IMR-90 (cell line): Measurements from ENCODE around the gene CARF. TPM values are rescaled to one million over a fixed set of nuclear protein-coding genes. Genes with fewer than 3 reads are reported as not detected.

ENCODE experiments used
- ATAC-seq: fragments of 200-7000 bp; cut with Tn5 transposase; 2 replicates; pipeline ENCODE4 v1.9.1; 2020; ENCODE audit warnings: low read depth, mild to moderate bottlenecking, moderate library complexity
- BruUV-seq: library from RNA; stranded (reverse); fragments of 400-500 nt; replicated peaks from 2 replicates; lab custom pipeline; 2021; lab: Mats Ljungman, UMichigan
- CTCF ChIA-PET: fragments of 300-600 bp; formaldehyde crosslinking; extraction: SDS; loops from one replicate; lab custom pipeline; 2021; ENCODE audit warnings: antibody characterized with exemption; lab: Yijun Ruan, JAX
- POLR2A ChIA-PET: fragments of 300-600 bp; sonication (Branson Sonifier 250); formaldehyde crosslinking; loops from one replicate; lab custom pipeline; 2022; ENCODE audit warnings: antibody characterized with exemption; ENCODE audit not compliant: unreplicated experiment; lab: Charles Lee
- DNase-seq: peaks from one replicate; pipeline ENCODE4 v3.0.0; 2013
- H2AFZ ChIP-seq: replicated peaks from 2 replicates; pipeline ENCODE3; 2013; ENCODE audit warnings: low read length, mild to moderate bottlenecking; ENCODE audit not compliant: poor library complexity
- H2AK5ac ChIP-seq: 2 replicates; pipeline ENCODE4 v1.6.1; 2013; ENCODE audit warnings: low read depth, low read length, inconsistent platforms
- H2AK9ac ChIP-seq: replicated peaks from 2 replicates; pipeline ENCODE3; 2013; ENCODE audit warnings: mild to moderate bottlenecking, low read depth, low read length, moderate library complexity; ENCODE audit not compliant: poor library complexity
- H2BK120ac ChIP-seq: 2 replicates; pipeline ENCODE4 v1.6.1; 2013; ENCODE audit warnings: low read depth, low read length, inconsistent platforms
- H2BK15ac ChIP-seq: 3 replicates; pipeline ENCODE4 v1.6.1; 2013; ENCODE audit warnings: low read depth, low read length, inconsistent platforms
- H2BK20ac ChIP-seq: 2 replicates; pipeline ENCODE4 v1.6.1; 2013; ENCODE audit warnings: low read depth, mild to moderate bottlenecking, inconsistent platforms, low read length, moderate library complexity
- H2BK5ac ChIP-seq: 2 replicates; pipeline ENCODE4 v1.6.1; 2013; ENCODE audit warnings: mild to moderate bottlenecking, low read depth, low read length, inconsistent platforms; ENCODE audit not compliant: poor library complexity, severe bottlenecking
- H3K14ac ChIP-seq: replicated peaks from 2 replicates; pipeline ENCODE4 v1.6.1; 2013; ENCODE audit warnings: low read depth, low read length, inconsistent platforms
- H3K18ac ChIP-seq: 2 replicates; pipeline ENCODE4 v1.6.1; 2013; ENCODE audit warnings: low read depth, low read length, control low read depth
- H3K23ac ChIP-seq: 2 replicates; pipeline ENCODE4 v1.6.1; 2013; ENCODE audit warnings: low read depth, low read length, inconsistent platforms
- H3K27ac ChIP-seq: 2 replicates; pipeline ENCODE4 v1.5.1; 2013; ENCODE audit warnings: mild to moderate bottlenecking, control low read depth, low read length; ENCODE audit not compliant: insufficient read depth
- H3K27me3 ChIP-seq: 2 replicates; pipeline ENCODE4 v1.6.1; 2013; ENCODE audit warnings: low read length; ENCODE audit not compliant: control insufficient read depth, insufficient read depth
- H3K36me3 ChIP-seq: 2 replicates; pipeline ENCODE4 v1.6.1; 2013; ENCODE audit warnings: low read length, mixed read lengths; ENCODE audit not compliant: control insufficient read depth, insufficient read depth
- H3K4ac ChIP-seq: 2 replicates; pipeline ENCODE4 v1.6.1; 2013; ENCODE audit warnings: low read depth, low read length, inconsistent platforms
- H3K4me1 ChIP-seq: 2 replicates; pipeline ENCODE4 v1.6.1; 2013; ENCODE audit warnings: low read length, mixed read lengths; ENCODE audit not compliant: control insufficient read depth, insufficient read depth
- H3K4me2 ChIP-seq: 2 replicates; pipeline ENCODE4 v1.6.1; 2013; ENCODE audit warnings: low read depth, mild to moderate bottlenecking, control low read depth, low read length, moderate library complexity
- H3K4me3 ChIP-seq: 2 replicates; pipeline ENCODE4 v1.5.1; 2013; ENCODE audit warnings: low read depth, mild to moderate bottlenecking, control low read depth, low read length, moderate library complexity; ENCODE audit not compliant: insufficient read depth
- H3K56ac ChIP-seq: 2 replicates; pipeline ENCODE4 v1.6.1; 2013; ENCODE audit warnings: low read length, inconsistent platforms; ENCODE audit not compliant: insufficient read depth; ENCODE audit errors: extremely low read depth
- H3K79me1 ChIP-seq, 2 experiments: 2 replicates each; pipeline ENCODE4 v1.6.1; 2013; ENCODE audit warnings: low read length in 2 of 2, inconsistent platforms in 1 of 2, low read depth in 1 of 2
- H3K9ac ChIP-seq: 2 replicates; pipeline ENCODE4 v1.6.1; 2013; ENCODE audit warnings: low read depth, low read length, control low read depth
- H3K9me1 ChIP-seq: 2 replicates; pipeline ENCODE4 v1.6.1; 2013; ENCODE audit warnings: low read length, inconsistent platforms; ENCODE audit not compliant: insufficient read depth
- H3K9me3 ChIP-seq: 2 replicates; pipeline ENCODE4 v1.6.1; 2013; ENCODE audit warnings: low read length; ENCODE audit not compliant: control insufficient read depth, insufficient read depth
- H4K20me1 ChIP-seq: 2 replicates; pipeline ENCODE4 v1.6.1; 2013; ENCODE audit warnings: low read length, inconsistent platforms; ENCODE audit not compliant: insufficient read depth
- H4K5ac ChIP-seq: 2 replicates; pipeline ENCODE4 v1.6.1; 2013; ENCODE audit warnings: mild to moderate bottlenecking, low read depth, low read length, control low read depth
- H4K8ac ChIP-seq, 2 experiments: 2 replicates each; pipeline ENCODE4 v1.6.1; 2013; ENCODE audit warnings: low read depth in 2 of 2, low read length in 2 of 2, control low read depth in 1 of 2, inconsistent platforms in 1 of 2
- H4K91ac ChIP-seq: 2 replicates; pipeline ENCODE4 v1.6.1; 2013; ENCODE audit warnings: low read depth, low read length, inconsistent platforms; ENCODE audit not compliant: insufficient read depth
- MAFK ChIP-seq: IDR thresholded peaks from 2 replicates; pipeline ENCODE4 v1.6.1; 2012; ENCODE audit warnings: low read depth, low read length, improper control_type of control experiment
- NFE2L2 ChIP-seq: fragments of 150-350 bp; IDR thresholded peaks from 2 replicates; pipeline ENCODE4 v1.6.1; 2016; ENCODE audit warnings: low read depth, mild to moderate bottlenecking, low read length
- RFX5 ChIP-seq: IDR thresholded peaks from 2 replicates; pipeline ENCODE4 v1.8.0; 2012; ENCODE audit warnings: low read depth, mild to moderate bottlenecking, low read length, moderate library complexity
- SMC3 ChIP-seq: fragments of 150-350 bp; IDR thresholded peaks from 2 replicates; pipeline ENCODE4 v1.6.1; 2016; ENCODE audit warnings: low read depth, mild to moderate bottlenecking, antibody characterized with exemption, low read length, moderate library complexity
- WGBS, 2 experiments: methylation state at CpG; one replicate each; pipeline versions ENCODE4 v1.1.5 to v1.1.7; 2013; ENCODE audit warnings: missing lambda C conversion rate in 2 of 2; ENCODE audit not compliant: insufficient read length in 1 of 2; ENCODE audit errors: extremely low coverage in 2 of 2; 5-methylcytosine and 5-hydroxymethylcytosine counted together
- dilution Hi-C: fragments of 300-500 bp; cut with HindIII; formaldehyde crosslinking; loops from one replicate; pipeline ENCODE4 v1.14.3; 2018; ENCODE audit warnings: low sequenced_read_pairs; ENCODE audit not compliant: unreplicated experiment
- in situ Hi-C: fragments of 300-500 bp; cut with MboI; formaldehyde crosslinking; loops from 3 replicates; pipeline ENCODE4 v1.14.3; 2019; ENCODE audit warnings: low sequenced_read_pairs, inconsistent platforms, mixed read lengths
- intact Hi-C: fragments of 100-400 bp; cut with micrococcal nuclease; formaldehyde crosslinking; loops from 2 replicates; pipeline ENCODE4 v1.10.0; 2022
- polyA plus RNA-seq, 3 experiments: library from polyadenylated mRNA; depleted of rRNA; stranded (reverse); fragments of >200 nt; gene quantifications; 2 replicates each; pipeline ENCODE4 v1.2.3, GENCODE V29; 2012; ENCODE audit warnings: low replicate concordance in 1 of 3
- total RNA-seq: library from RNA; depleted of rRNA; stranded (reverse); fragments of >200 nt; gene quantifications from 2 replicates; pipeline ENCODE4 v1.2.3, GENCODE V29; 2012
- TF ChIP-seq, protein P1 (sequence below): fragments of 150-350 bp; IDR thresholded peaks from 2 replicates; pipeline ENCODE4 v1.6.1; 2016; ENCODE audit warnings: low read depth, mild to moderate bottlenecking, low read length, moderate library complexity, borderline replicate concordance
- TF ChIP-seq, protein P2 (sequence below): conservative IDR thresholded peaks from 2 replicates; pipeline ENCODE4 v1.5.1; 2012; ENCODE audit warnings: mild to moderate bottlenecking, low read depth, low read length, improper control_type of control experiment

CARF gene
- total and polyA plus RNA-seq, 2 of the 4 experiments (the other 2 are of a cell fraction) = 2.4 to 5.6 TPM

DNA sequence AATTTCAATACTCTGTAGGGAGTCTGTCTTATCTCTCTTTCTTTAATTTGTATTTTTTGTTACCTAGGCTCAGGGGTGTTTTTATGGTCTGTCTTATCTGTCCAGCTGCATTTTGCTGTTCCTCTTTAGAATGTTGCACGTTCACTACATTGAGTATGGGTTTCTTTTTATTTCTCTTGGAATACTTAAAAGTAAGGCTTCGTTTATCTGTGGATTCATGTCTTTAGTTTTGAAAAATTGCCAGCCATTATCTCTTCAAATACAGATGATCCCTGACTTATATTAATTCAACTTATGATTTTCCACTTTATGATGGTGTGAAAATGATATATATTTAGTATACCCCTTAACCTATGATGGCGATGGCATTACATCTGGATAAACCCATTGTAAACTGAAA lies 26.9 kb downstream of the CARF start:
- Histone ChIP-seq H2AFZ (no peak overlapping the region), H4K8ac (no peak overlapping the region), H3K9ac (no peak overlapping the region), H3K27me3 (no peaks in the 10 kb centered on the region), H3K56ac (no peak overlapping the region), H2BK120ac (no peak overlapping the region), H4K20me1 (no peaks in the 10 kb centered on the region), H4K5ac (no peak overlapping the region), H3K23ac (no peak overlapping the region), H3K4ac (no peak overlapping the region), H3K18ac (no peak overlapping the region), H2BK15ac (no peak overlapping the region), H3K79me1 (no peaks in the 10 kb centered on the region), H3K36me3 (peaks cover 4% of the 10 kb centered on the region; the same call in 1 of the 2 replicates), H3K4me2 (no peak overlapping the region), H3K14ac (no peak overlapping the region), H2AK9ac (no peak overlapping the region), H2BK20ac (no peak overlapping the region), H3K9me3 (no peaks in the 10 kb centered on the region), H3K27ac (no peak overlapping the region), H3K4me1 (no peaks in the 10 kb centered on the region), H4K91ac (no peak overlapping the region), H3K9me1 (peaks cover 3% of the 10 kb centered on the region; the same call in 1 of the 2 replicates), H2AK5ac (no peak overlapping the region), H2BK5ac (no peak overlapping the region), H3K4me3 (no peak overlapping the region)
- CTCF ChIA-PET = no interaction called here
- TF ChIP-seq, protein P1, sequence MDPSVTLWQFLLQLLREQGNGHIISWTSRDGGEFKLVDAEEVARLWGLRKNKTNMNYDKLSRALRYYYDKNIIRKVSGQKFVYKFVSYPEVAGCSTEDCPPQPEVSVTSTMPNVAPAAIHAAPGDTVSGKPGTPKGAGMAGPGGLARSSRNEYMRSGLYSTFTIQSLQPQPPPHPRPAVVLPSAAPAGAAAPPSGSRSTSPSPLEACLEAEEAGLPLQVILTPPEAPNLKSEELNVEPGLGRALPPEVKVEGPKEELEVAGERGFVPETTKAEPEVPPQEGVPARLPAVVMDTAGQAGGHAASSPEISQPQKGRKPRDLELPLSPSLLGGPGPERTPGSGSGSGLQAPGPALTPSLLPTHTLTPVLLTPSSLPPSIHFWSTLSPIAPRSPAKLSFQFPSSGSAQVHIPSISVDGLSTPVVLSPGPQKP = no peak
- no peak for TF ChIP-seq SMC3
- no peak for TF ChIP-seq MAFK
- TF ChIP-seq, protein P2, sequence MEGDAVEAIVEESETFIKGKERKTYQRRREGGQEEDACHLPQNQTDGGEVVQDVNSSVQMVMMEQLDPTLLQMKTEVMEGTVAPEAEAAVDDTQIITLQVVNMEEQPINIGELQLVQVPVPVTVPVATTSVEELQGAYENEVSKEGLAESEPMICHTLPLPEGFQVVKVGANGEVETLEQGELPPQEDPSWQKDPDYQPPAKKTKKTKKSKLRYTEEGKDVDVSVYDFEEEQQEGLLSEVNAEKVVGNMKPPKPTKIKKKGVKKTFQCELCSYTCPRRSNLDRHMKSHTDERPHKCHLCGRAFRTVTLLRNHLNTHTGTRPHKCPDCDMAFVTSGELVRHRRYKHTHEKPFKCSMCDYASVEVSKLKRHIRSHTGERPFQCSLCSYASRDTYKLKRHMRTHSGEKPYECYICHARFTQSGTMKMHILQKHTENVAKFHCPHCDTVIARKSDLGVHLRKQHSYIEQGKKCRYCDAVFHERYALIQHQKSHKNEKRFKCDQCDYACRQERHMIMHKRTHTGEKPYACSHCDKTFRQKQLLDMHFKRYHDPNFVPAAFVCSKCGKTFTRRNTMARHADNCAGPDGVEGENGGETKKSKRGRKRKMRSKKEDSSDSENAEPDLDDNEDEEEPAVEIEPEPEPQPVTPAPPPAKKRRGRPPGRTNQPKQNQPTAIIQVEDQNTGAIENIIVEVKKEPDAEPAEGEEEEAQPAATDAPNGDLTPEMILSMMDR = no peak
- no peak for TF ChIP-seq RFX5
- TF ChIP-seq NFE2L2 = no peak
- POLR2A ChIA-PET = no interaction called here
- ATAC-seq (no peak), DNase-seq (no peak)
- in situ Hi-C loops = no loop called here
- BruUV-seq = no TSS peak
- dilution Hi-C loops = no loop called here
- no CpG with 5 or more reads among the region's 3 CpGs for WGBS, 2 experiments
- intact Hi-C loops = no loop called here
